GM12878 (cell line): ENCODE measurements around the gene DVL2. TPM values are rescaled to one million over a fixed set of nuclear protein-coding genes. Genes with fewer than 3 reads are reported as not detected.
A peak's percentile ranks its signal among the peaks of the same experiment; 100 is the strongest.

Experiments
- ATF7 ChIP-seq: fragments of 450-650 bp; IDR thresholded peaks from 2 replicates; pipeline ENCODE4 v1.6.1; 2016; ENCODE audit warnings: low read depth, mild to moderate bottlenecking
- BACH1 ChIP-seq: fragments of 450-650 bp; IDR thresholded peaks from 2 replicates; pipeline ENCODE4 v1.6.1; 2017; ENCODE audit warnings: mild to moderate bottlenecking, borderline replicate concordance
- BHLHE40 ChIP-seq, 2 experiments: fragments of 450-650 bp in 1 of 2; IDR thresholded peaks; 2 replicates each; pipeline ENCODE4 v1.6.1; 2011 to 2017; ENCODE audit warnings: low read depth in 2 of 2, borderline replicate concordance in 1 of 2, improper control_type of control experiment in 1 of 2, low read length in 1 of 2, mild to moderate bottlenecking in 1 of 2
- BMI1 ChIP-seq: fragments of 450-650 bp; IDR thresholded peaks from 2 replicates; pipeline ENCODE4 v1.6.1; 2016; ENCODE audit warnings: mild to moderate bottlenecking, moderate library complexity, borderline replicate concordance
- DPF2 ChIP-seq: fragments of 450-650 bp; IDR thresholded peaks from 2 replicates; pipeline ENCODE4 v1.6.1; 2017; ENCODE audit warnings: mild to moderate bottlenecking
- EGR1 ChIP-seq, 2 experiments: IDR thresholded peaks; 1 replicate in 1 of 2; 2 replicates in 1 of 2; pipeline ENCODE4 v1.6.1; 2011 to 2012; ENCODE audit warnings: low read depth in 2 of 2, low read length in 2 of 2, borderline replicate concordance in 1 of 2, mild to moderate bottlenecking in 1 of 2, moderate library complexity in 1 of 2
- IKZF1 ChIP-seq: fragments of 450-650 bp; conservative IDR thresholded peaks from 2 replicates; pipeline ENCODE4 v1.6.1; 2017; ENCODE audit warnings: antibody characterized with exemption, mild to moderate bottlenecking
- MTA3 ChIP-seq: IDR thresholded peaks from 2 replicates; pipeline ENCODE4 v1.6.1; 2012; ENCODE audit warnings: low read length, inconsistent platforms, borderline replicate concordance
- NR2C1 ChIP-seq: fragments of 450-650 bp; IDR thresholded peaks from 2 replicates; pipeline ENCODE4 v1.6.1; 2017; ENCODE audit warnings: antibody characterized with exemption, mild to moderate bottlenecking, moderate library complexity
- NR2F1 ChIP-seq: fragments of 450-650 bp; conservative IDR thresholded peaks from 2 replicates; pipeline ENCODE4 v1.6.1; 2017; ENCODE audit warnings: mild to moderate bottlenecking
- PML ChIP-seq: IDR thresholded peaks from 2 replicates; pipeline ENCODE4 v1.6.1; 2012; ENCODE audit warnings: low read length, inconsistent platforms
- POLR2AphosphoS2 ChIP-seq: IDR thresholded peaks from 2 replicates; pipeline ENCODE4 v1.6.1; 2011; ENCODE audit warnings: low read depth, mild to moderate bottlenecking, low read length, improper control_type of control experiment, moderate library complexity
- SIX5 ChIP-seq: IDR thresholded peaks from 2 replicates; pipeline ENCODE4 v1.6.1; 2011; ENCODE audit warnings: mild to moderate bottlenecking, low read depth, low read length, moderate library complexity; ENCODE audit not compliant: severe bottlenecking
- SP1 ChIP-seq: IDR thresholded peaks from one replicate; pipeline ENCODE4 v1.6.1; 2011; ENCODE audit warnings: low read depth, low read length
- SREBF2 ChIP-seq: IDR thresholded peaks from 2 replicates; pipeline ENCODE4 v1.6.1; 2012; ENCODE audit warnings: mild to moderate bottlenecking, low read length
- STAT1 ChIP-seq: fragments of 450-650 bp; conservative IDR thresholded peaks from 2 replicates; pipeline ENCODE4 v1.6.1; 2014; ENCODE audit warnings: antibody characterized with exemption, mild to moderate bottlenecking
- STAT3 ChIP-seq: IDR thresholded peaks from 2 replicates; pipeline ENCODE4 v1.6.1; 2011; ENCODE audit warnings: low read depth, low read length, improper control_type of control experiment
- WRNIP1 ChIP-seq: IDR thresholded peaks from 2 replicates; pipeline ENCODE4 v1.6.1; 2011; ENCODE audit warnings: low read depth, low read length, improper control_type of control experiment, borderline replicate concordance
- ZNF24 ChIP-seq: fragments of 450-650 bp; IDR thresholded peaks from 2 replicates; pipeline ENCODE4 v1.6.1; 2017; ENCODE audit warnings: antibody characterized with exemption, mild to moderate bottlenecking
- polyA plus RNA-seq, 11 experiments: library from polyadenylated mRNA; depleted of rRNA in 4 of 11; unstranded in 6 of 11; stranded (reverse) in 5 of 11; fragments of >200 nt; fragmentation: Nextera tagmentation in 4 of 11; fragmentation: Illumina TruSeq in 1 of 11; extraction: Ambion mirVana in 4 of 11; extraction: Trizol in 1 of 11; gene quantifications; 1 replicate in 1 of 11; 2 replicates in 10 of 11; pipeline versions ENCODE4 v1.2.1 to v1.2.3, GENCODE V29; 2011 to 2016; ENCODE audit warnings: inconsistent platforms in 2 of 11, missing spikeins in 2 of 11, low read depth in 1 of 11
- total RNA-seq, 4 experiments: library from RNA; depleted of rRNA in 3 of 4; stranded (reverse); fragments of >200 nt in 3 of 4; fragmentation: Illumina TruSeq in 1 of 4; extraction: Trizol in 1 of 4; gene quantifications; 2 replicates each; pipeline versions ENCODE4 v1.2.1 to v1.2.3, GENCODE V29; 2013 to 2021
- TF ChIP-seq, protein P1 (sequence below): fragments of 450-650 bp; IDR thresholded peaks from 2 replicates; pipeline ENCODE4 v1.6.1; 2017; ENCODE audit warnings: borderline replicate concordance
- TF ChIP-seq, protein P2 (sequence below): fragments of 450-650 bp; IDR thresholded peaks from 2 replicates; pipeline ENCODE4 v1.6.1; 2017; ENCODE audit warnings: mild to moderate bottlenecking, low read depth, inconsistent platforms; ENCODE audit not compliant: poor library complexity, severe bottlenecking
- TF ChIP-seq, protein P3 (sequence below): fragments of 450-650 bp; formaldehyde crosslinking; IDR thresholded peaks from 2 replicates; pipeline ENCODE4 v1.4.0; 2020; ENCODE audit warnings: mild to moderate bottlenecking, moderate library complexity

DVL2 gene
- total and polyA plus RNA-seq, 10 of the 15 experiments (the other 5 are each of a cell fraction or from before 2014, with no cell fraction given) = 0.97 to 44.8 (median 23.2) TPM

DNA sequence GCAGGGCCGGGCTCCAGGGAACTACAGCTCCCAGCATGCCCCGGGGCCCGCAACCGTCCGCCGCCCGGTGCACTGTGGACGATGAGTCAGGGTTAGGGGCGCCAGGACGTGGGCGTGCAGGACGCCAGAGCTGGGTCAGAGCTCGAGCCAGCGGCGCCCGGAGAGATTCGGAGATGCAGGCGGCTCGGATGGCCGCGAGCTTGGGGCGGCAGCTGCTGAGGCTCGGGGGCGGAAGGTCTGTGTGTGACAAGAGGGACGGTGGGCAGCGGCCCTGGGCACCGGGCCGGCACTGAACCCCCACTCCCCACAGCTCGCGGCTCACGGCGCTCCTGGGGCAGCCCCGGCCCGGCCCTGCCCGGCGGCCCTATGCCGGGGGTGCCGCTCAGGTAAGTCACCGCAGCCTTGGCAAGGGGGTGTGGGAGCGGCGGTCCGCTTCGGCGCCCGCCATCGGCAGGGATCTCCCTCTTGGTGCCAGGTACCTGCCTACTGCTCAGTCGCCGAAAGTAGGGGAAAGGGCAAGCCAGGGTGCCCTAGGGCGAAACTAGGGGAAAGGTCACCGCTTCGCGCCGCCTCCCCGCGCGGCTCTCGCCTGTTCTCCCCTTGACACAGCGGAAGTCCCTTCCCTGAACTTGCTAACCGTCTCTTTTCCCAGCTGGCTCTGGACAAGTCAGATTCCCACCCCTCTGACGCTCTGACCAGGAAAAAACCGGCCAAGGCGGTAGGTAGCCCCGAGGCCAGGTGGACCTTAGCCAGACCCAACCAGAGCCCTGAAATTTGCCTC, 14.3 kb downstream of the DVL2 start, which contains the start of the genes ACADVL and DLG4 (continued):
- TF ChIP-seq, protein P1, sequence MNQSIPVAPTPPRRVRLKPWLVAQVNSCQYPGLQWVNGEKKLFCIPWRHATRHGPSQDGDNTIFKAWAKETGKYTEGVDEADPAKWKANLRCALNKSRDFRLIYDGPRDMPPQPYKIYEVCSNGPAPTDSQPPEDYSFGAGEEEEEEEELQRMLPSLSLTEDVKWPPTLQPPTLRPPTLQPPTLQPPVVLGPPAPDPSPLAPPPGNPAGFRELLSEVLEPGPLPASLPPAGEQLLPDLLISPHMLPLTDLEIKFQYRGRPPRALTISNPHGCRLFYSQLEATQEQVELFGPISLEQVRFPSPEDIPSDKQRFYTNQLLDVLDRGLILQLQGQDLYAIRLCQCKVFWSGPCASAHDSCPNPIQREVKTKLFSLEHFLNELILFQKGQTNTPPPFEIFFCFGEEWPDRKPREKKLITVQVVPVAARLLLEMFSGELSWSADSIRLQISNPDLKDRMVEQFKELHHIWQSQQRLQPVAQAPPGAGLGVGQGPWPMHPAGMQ = no peak
- peak; percentile 62 for TF ChIP-seq NR2C1
- TF ChIP-seq STAT3 = no peak
- TF ChIP-seq, protein P2, sequence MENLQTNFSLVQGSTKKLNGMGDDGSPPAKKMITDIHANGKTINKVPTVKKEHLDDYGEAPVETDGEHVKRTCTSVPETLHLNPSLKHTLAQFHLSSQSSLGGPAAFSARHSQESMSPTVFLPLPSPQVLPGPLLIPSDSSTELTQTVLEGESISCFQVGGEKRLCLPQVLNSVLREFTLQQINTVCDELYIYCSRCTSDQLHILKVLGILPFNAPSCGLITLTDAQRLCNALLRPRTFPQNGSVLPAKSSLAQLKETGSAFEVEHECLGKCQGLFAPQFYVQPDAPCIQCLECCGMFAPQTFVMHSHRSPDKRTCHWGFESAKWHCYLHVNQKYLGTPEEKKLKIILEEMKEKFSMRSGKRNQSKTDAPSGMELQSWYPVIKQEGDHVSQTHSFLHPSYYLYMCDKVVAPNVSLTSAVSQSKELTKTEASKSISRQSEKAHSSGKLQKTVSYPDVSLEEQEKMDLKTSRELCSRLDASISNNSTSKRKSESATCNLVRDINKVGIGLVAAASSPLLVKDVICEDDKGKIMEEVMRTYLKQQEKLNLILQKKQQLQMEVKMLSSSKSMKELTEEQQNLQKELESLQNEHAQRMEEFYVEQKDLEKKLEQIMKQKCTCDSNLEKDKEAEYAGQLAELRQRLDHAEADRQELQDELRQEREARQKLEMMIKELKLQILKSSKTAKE = no peak
- TF ChIP-seq DPF2 = peak; percentile 82
- no peak; the same call in 1 of the 2 replicates for TF ChIP-seq POLR2AphosphoS2
- peak; percentile 55 to 96 for TF ChIP-seq EGR1 (IDR thresholded peaks at IDR 0.05; ENCODE audit: borderline replicate concordance in 1 of 2, low read depth in 2 of 2, low read length in 2 of 2)
- TF ChIP-seq BMI1 = no peak
- peak; percentile 81 for TF ChIP-seq NR2F1
- 0 out of 2 replicates have a peak, but pooled peaks have one; percentile 41 for TF ChIP-seq MTA3
- TF ChIP-seq SIX5 = peak; percentile 83
- no peak for TF ChIP-seq WRNIP1
- peak; percentile 8 to 37; a peak in 1 of 4 replicates for TF ChIP-seq BHLHE40 (IDR thresholded peaks at IDR 0.05; ENCODE audit: borderline replicate concordance in 1 of 2, low read depth in 2 of 2, low read length in 1 of 2)
- TF ChIP-seq BACH1 = no peak; the same call in 1 of the 2 replicates
- no peak for TF ChIP-seq SP1
- no peak for TF ChIP-seq ZNF24
- TF ChIP-seq SREBF2 = no peak
- TF ChIP-seq STAT1 = no peak
- 0 out of 2 replicates have a peak, but pooled peaks have one; percentile 32 for TF ChIP-seq ATF7
- TF ChIP-seq IKZF1 = peak; percentile 72
- peak; percentile 28; the same call in 1 of the 2 replicates for TF ChIP-seq PML
- TF ChIP-seq, protein P3, sequence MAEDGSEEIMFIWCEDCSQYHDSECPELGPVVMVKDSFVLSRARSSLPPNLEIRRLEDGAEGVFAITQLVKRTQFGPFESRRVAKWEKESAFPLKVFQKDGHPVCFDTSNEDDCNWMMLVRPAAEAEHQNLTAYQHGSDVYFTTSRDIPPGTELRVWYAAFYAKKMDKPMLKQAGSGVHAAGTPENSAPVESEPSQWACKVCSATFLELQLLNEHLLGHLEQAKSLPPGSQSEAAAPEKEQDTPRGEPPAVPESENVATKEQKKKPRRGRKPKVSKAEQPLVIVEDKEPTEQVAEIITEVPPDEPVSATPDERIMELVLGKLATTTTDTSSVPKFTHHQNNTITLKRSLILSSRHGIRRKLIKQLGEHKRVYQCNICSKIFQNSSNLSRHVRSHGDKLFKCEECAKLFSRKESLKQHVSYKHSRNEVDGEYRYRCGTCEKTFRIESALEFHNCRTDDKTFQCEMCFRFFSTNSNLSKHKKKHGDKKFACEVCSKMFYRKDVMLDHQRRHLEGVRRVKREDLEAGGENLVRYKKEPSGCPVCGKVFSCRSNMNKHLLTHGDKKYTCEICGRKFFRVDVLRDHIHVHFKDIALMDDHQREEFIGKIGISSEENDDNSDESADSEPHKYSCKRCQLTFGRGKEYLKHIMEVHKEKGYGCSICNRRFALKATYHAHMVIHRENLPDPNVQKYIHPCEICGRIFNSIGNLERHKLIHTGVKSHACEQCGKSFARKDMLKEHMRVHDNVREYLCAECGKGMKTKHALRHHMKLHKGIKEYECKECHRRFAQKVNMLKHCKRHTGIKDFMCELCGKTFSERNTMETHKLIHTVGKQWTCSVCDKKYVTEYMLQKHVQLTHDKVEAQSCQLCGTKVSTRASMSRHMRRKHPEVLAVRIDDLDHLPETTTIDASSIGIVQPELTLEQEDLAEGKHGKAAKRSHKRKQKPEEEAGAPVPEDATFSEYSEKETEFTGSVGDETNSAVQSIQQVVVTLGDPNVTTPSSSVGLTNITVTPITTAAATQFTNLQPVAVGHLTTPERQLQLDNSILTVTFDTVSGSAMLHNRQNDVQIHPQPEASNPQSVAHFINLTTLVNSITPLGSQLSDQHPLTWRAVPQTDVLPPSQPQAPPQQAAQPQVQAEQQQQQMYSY (CRISPR knock-in tag) = no peak
